HepG2 (cell line): ENCODE measurements around the gene TMEM35B. TPM values are rescaled to one million over a fixed set of nuclear protein-coding genes. Genes with fewer than 3 reads are reported as not detected.
A peak's percentile ranks its signal among the peaks of the same experiment; 100 is the strongest.

ENCODE experiments used
- GFI1 ChIP-seq: sonication (generic); formaldehyde crosslinking; IDR thresholded peaks from 2 replicates; pipeline ENCODE4 v1.5.0; 2020; ENCODE audit warnings: missing genetic modification reagents, mild to moderate bottlenecking, borderline replicate concordance
- HMGXB3 ChIP-seq: sonication (generic); formaldehyde crosslinking; IDR thresholded peaks from 2 replicates; pipeline ENCODE4 v1.4.0; 2020; ENCODE audit warnings: missing genetic modification reagents, borderline replicate concordance
- HOXA3 ChIP-seq: sonication (generic); formaldehyde crosslinking; IDR thresholded peaks from 2 replicates; pipeline ENCODE4 v1.5.0; 2020; ENCODE audit warnings: missing genetic modification reagents
- MEIS2 ChIP-seq: sonication (generic); formaldehyde crosslinking; IDR thresholded peaks from 2 replicates; pipeline ENCODE4 v1.9.0; 2021; ENCODE audit warnings: mild to moderate bottlenecking, missing genetic modification reagents
- MYC ChIP-seq: sonication (generic); formaldehyde crosslinking; IDR thresholded peaks from 2 replicates; pipeline ENCODE4 v1.9.0; 2021; ENCODE audit warnings: missing genetic modification reagents, borderline replicate concordance
- NR2C2 ChIP-seq: sonication (generic); formaldehyde crosslinking; IDR thresholded peaks from 2 replicates; pipeline ENCODE4 v1.4.0; 2020; ENCODE audit warnings: missing genetic modification reagents, mild to moderate bottlenecking, moderate library complexity, borderline replicate concordance
- POLR2AphosphoS5 ChIP-seq: IDR thresholded peaks from 2 replicates; pipeline ENCODE4 v1.6.1; 2012; ENCODE audit warnings: low read depth, low read length
- RBM22 ChIP-seq: fragments of 200-400 bp; formaldehyde crosslinking; optimal IDR thresholded peaks from 2 replicates; pipeline ENCODE3; 2017; ENCODE audit warnings: mild to moderate bottlenecking, low read length, moderate library complexity
- SALL1 ChIP-seq: sonication (generic); formaldehyde crosslinking; IDR thresholded peaks from 2 replicates; pipeline ENCODE4 v1.8.0; 2022; ENCODE audit warnings: mild to moderate bottlenecking, missing genetic modification reagents
- TAF1 ChIP-seq: sonication (generic); formaldehyde crosslinking; IDR thresholded peaks from 2 replicates; pipeline ENCODE4 v1.4.0; 2020; ENCODE audit warnings: missing genetic modification reagents
- UBTF ChIP-seq: sonication (generic); formaldehyde crosslinking; IDR thresholded peaks from 2 replicates; pipeline ENCODE4 v1.4.0; 2020; ENCODE audit warnings: mild to moderate bottlenecking, missing genetic modification reagents
- ZMYM4 ChIP-seq: sonication (generic); formaldehyde crosslinking; IDR thresholded peaks from 2 replicates; pipeline ENCODE4 v1.8.1; 2023; ENCODE audit warnings: mild to moderate bottlenecking, missing genetic modification reagents
- ZNF616 ChIP-seq: sonication (generic); formaldehyde crosslinking; IDR thresholded peaks from 2 replicates; pipeline ENCODE4 v1.5.0; 2020; ENCODE audit warnings: low read depth, mild to moderate bottlenecking, missing genetic modification reagents
- ZNF691 ChIP-seq: sonication (generic); formaldehyde crosslinking; IDR thresholded peaks from 2 replicates; pipeline ENCODE4 v1.4.0; 2020; ENCODE audit warnings: missing genetic modification reagents, low read depth, mild to moderate bottlenecking, borderline replicate concordance
- ZNF788 ChIP-seq: sonication (generic); formaldehyde crosslinking; IDR thresholded peaks from 2 replicates; pipeline ENCODE4 v1.5.0; 2020; ENCODE audit warnings: mild to moderate bottlenecking, missing genetic modification reagents, borderline replicate concordance
- polyA plus RNA-seq, 8 experiments: library from polyadenylated mRNA; depleted of rRNA in 3 of 8; stranded (reverse) in 7 of 8; unstranded in 1 of 8; fragments of >200 nt; fragmentation: Illumina TruSeq in 4 of 8; extraction: Trizol in 4 of 8; gene quantifications; 2 replicates each; pipeline versions ENCODE4 v1.2.1 to v1.2.3, GENCODE V29; 2011 to 2016; ENCODE audit warnings: low read depth in 4 of 8, missing spikeins in 1 of 8, mixed read lengths in 1 of 8; ENCODE audit not compliant: insufficient read depth in 1 of 8
- total RNA-seq, 5 experiments: library from RNA; depleted of rRNA; stranded (reverse); fragments of >200 nt; fragmentation: Illumina TruSeq; extraction: Trizol; gene quantifications; 2 replicates each; pipeline ENCODE4 v1.2.3, GENCODE V29; 2016; ENCODE audit warnings: low read depth in 1 of 5
- TF ChIP-seq, protein P1 (sequence below): sonication (generic); formaldehyde crosslinking; IDR thresholded peaks from 2 replicates; pipeline ENCODE4 v1.8.0; 2022; ENCODE audit warnings: missing genetic modification reagents, mild to moderate bottlenecking, borderline replicate concordance
- TF ChIP-seq, protein P2 (sequence below): sonication (generic); formaldehyde crosslinking; IDR thresholded peaks from 2 replicates; pipeline ENCODE4 v1.5.0; 2020; ENCODE audit warnings: missing genetic modification reagents, mild to moderate bottlenecking, borderline replicate concordance

TMEM35B gene
- total and polyA plus RNA-seq, 2 of the 13 experiments (the other 11 are each of a cell fraction or from before 2014, with no cell fraction given): 11.5 to 26.0 TPM

- TF ChIP-seq ZNF691 (peak; percentile 71; the same call in 1 of the 2 replicates), RBM22 (peak; percentile 56), NR2C2 (CRISPR knock-in tag) (0 out of 2 replicates have a peak, but pooled peaks have one; percentile 47), GFI1 (CRISPR knock-in tag) (peak; percentile 59; the same call in 1 of the 2 replicates), TAF1 (CRISPR knock-in tag) (peak; percentile 70), ZNF616 (CRISPR knock-in tag) (no peak), HMGXB3 (CRISPR knock-in tag) (no peak), HOXA3 (CRISPR knock-in tag) (peak; percentile 33; the same call in 1 of the 2 replicates), UBTF (CRISPR knock-in tag) (peak; percentile 78), ZMYM4 (peak; percentile 58), SALL1 (CRISPR knock-in tag) (peak; percentile 63), POLR2AphosphoS5 (peak; percentile 64), MEIS2 (CRISPR knock-in tag) (no peak), ZNF788 (CRISPR knock-in tag) (0 out of 2 replicates have a peak, but pooled peaks have one; percentile 34), MYC (peak; percentile 42; the same call in 1 of the 2 replicates)
- TF ChIP-seq, protein P1, sequence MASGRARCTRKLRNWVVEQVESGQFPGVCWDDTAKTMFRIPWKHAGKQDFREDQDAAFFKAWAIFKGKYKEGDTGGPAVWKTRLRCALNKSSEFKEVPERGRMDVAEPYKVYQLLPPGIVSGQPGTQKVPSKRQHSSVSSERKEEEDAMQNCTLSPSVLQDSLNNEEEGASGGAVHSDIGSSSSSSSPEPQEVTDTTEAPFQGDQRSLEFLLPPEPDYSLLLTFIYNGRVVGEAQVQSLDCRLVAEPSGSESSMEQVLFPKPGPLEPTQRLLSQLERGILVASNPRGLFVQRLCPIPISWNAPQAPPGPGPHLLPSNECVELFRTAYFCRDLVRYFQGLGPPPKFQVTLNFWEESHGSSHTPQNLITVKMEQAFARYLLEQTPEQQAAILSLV (CRISPR knock-in tag): peak; percentile 46; the same call in 1 of the 2 replicates
- TF ChIP-seq, protein P2, sequence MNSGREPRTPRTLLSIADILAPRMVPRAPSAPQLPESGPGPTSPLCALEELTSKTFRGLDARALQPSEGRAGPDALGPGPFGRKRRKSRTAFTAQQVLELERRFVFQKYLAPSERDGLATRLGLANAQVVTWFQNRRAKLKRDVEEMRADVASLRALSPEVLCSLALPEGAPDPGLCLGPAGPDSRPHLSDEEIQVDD (CRISPR knock-in tag): 0 out of 2 replicates have a peak, but pooled peaks have one; percentile 38
Observed at GRCh38 chr1:34984793-34985608, at the start of gene TMEM35B (continued).
